ENCODE data around the gene LRRC9. TPM values are rescaled to one million over a fixed set of nuclear protein-coding genes. Genes with fewer than 3 reads are reported as not detected.
A peak's percentile ranks its signal among the peaks of the same experiment; 100 is the strongest.
"Not testable (repeated sequence)": the region's sequence is repeated elsewhere in the genome, so short reads cannot be mapped to it uniquely, and the experiment has no call there.

LRRC9 gene
- total RNA-seq, 4 donors from 2014 or later = 2.1 TPM; not detected in 3

- no peak overlapping the region for H3K4me3 ChIP-seq
- H3K27me3 ChIP-seq = no peaks in the 10 kb centered on the region
- intact Hi-C loops (cut with DNase I; ENCODE audit: low total_unique reads) = loop anchor here (10.0 kb wide), 1 partner anchor 70 kb away; the partner anchor contains the start of gene DHRS7
These were observed 174.5 kb downstream of the LRRC9 start for GRCh38 chr14:60094306-60094897.

GRCh38 chr14:60095231-60095630 lies 175.3 kb downstream of the LRRC9 start:
- TF ChIP-seq CTCF (IDR thresholded peaks at IDR 0.05) (no peak), POLR2A (IDR thresholded peaks at IDR 0.05) (no peak)
- no peak overlapping the region for H3K4me3 ChIP-seq
- H3K4me1 ChIP-seq = no peaks in the 10 kb centered on the region
- intact Hi-C loops (cut with DNase I; ENCODE audit: low total_unique reads) = loop anchor here (10.0 kb wide), 1 partner anchor 70 kb away; the partner anchor contains the start of gene DHRS7
- H3K27me3 ChIP-seq = no peaks in the 10 kb centered on the region
- H3K27ac ChIP-seq = no peak overlapping the region
- no peaks in the 10 kb centered on the region for H3K9me3 ChIP-seq
- no peak for DNase-seq
- no peaks in the 10 kb centered on the region for H3K36me3 ChIP-seq

More at GRCh38 chr14:60094306-60094897, 174.5 kb downstream of the LRRC9 start:
- Histone ChIP-seq H3K36me3 (no peaks in the 10 kb centered on the region), H3K27ac (peak overlapping the region; percentile 7 to 42), H3K9me3 (no peaks in the 10 kb centered on the region), H3K4me1 (no peaks in the 10 kb centered on the region)
- DNase-seq = no peak
- no peak for TF ChIP-seq CTCF (IDR thresholded peaks at IDR 0.05)
- no peak for TF ChIP-seq POLR2A (IDR thresholded peaks at IDR 0.05)

- Histone ChIP-seq H3K4me3 (no peak overlapping the region), H3K36me3 (no peaks in the 10 kb centered on the region), H3K9me3 (no peaks in the 10 kb centered on the region), H3K27me3 (no peaks in the 10 kb centered on the region), H3K4me1 (no peaks in the 10 kb centered on the region), H3K27ac (no peak overlapping the region)
- TF ChIP-seq POLR2A (IDR thresholded peaks at IDR 0.05) (no peak), CTCF (IDR thresholded peaks at IDR 0.05) (no peak)
- no peak for DNase-seq
- intact Hi-C loops (cut with DNase I; ENCODE audit: low total_unique reads) = loop anchor here (10.0 kb wide), 1 partner anchor 69 kb away; the partner anchor contains the start of gene DHRS7
These were observed 176.0 kb downstream of the LRRC9 start for GRCh38 chr14:60095781-60096450.

- H3K9me3 ChIP-seq = no peaks in the 10 kb centered on the region
- H3K27me3 ChIP-seq = no peaks in the 10 kb centered on the region
- intact Hi-C loops (cut with DNase I; ENCODE audit: low total_unique reads) = loop anchor here (10.0 kb wide), 1 partner anchor 67 kb away; the partner anchor contains the start of gene DHRS7
- TF ChIP-seq CTCF (IDR thresholded peaks at IDR 0.05) (no peak), POLR2A (IDR thresholded peaks at IDR 0.05) (no peak)
- no peak overlapping the region for H3K4me3 ChIP-seq
- no peak for DNase-seq
- no peak overlapping the region for H3K27ac ChIP-seq
- H3K36me3 ChIP-seq = no peaks in the 10 kb centered on the region
- no peaks in the 10 kb centered on the region for H3K4me1 ChIP-seq
These were observed 178.0 kb downstream of the LRRC9 start for GRCh38 chr14:60097974-60098373.

- H3K27ac ChIP-seq, H3K9me3 ChIP-seq, H3K27me3 ChIP-seq, DNase-seq, H3K4me3 ChIP-seq, H3K4me1 ChIP-seq, H3K36me3 ChIP-seq: not testable (repeated sequence)
- intact Hi-C loops (cut with DNase I; ENCODE audit: low total_unique reads) = loop anchor here (10.0 kb wide), 1 partner anchor 65 kb away; the partner anchor contains the start of gene DHRS7
These were observed 179.9 kb downstream of the LRRC9 start for GRCh38 chr14:60099855-60100254.
